Neural cell (in vitro differentiated cells): Measurements from ENCODE around the gene CYP2A6. TPM values are rescaled to one million over a fixed set of nuclear protein-coding genes. Genes with fewer than 3 reads are reported as not detected.
"Not testable (repeated sequence)": the region's sequence is repeated elsewhere in the genome, so short reads cannot be mapped to it uniquely, and the experiment has no call there.

ENCODE experiments used
- H2AFZ ChIP-seq: fragments of 200-600, 300-800 bp; sonication (generic), shearing (Covaris generic); 2 replicates; pipeline ENCODE4 v1.6.0; 2014; ENCODE audit warnings: low read depth, mild to moderate bottlenecking, antibody characterized with exemption, low read length, moderate library complexity
- H3F3A ChIP-seq: fragments of 200-600 bp; shearing (Covaris generic); 2 replicates; pipeline ENCODE4 v1.6.1; 2016; ENCODE audit warnings: mild to moderate bottlenecking, moderate library complexity, mixed read lengths, antibody characterized with exemption, low read length; ENCODE audit not compliant: insufficient read depth, poor library complexity, severe bottlenecking
- H3K27ac ChIP-seq: fragments of 200-600, 300-800 bp; sonication (generic), shearing (Covaris generic); 2 replicates; pipeline ENCODE4 v1.5.1; 2014; ENCODE audit warnings: mild to moderate bottlenecking, low read length, moderate library complexity
- H3K27me3 ChIP-seq: fragments of 300-800, 200-600 bp; sonication (generic), shearing (Covaris generic); 2 replicates; pipeline ENCODE4 v1.6.0; 2014; ENCODE audit warnings: mild to moderate bottlenecking, low read depth, low read length, moderate library complexity; ENCODE audit not compliant: insufficient read depth
- H3K36me3 ChIP-seq: fragments of 300-800, 200-600 bp; sonication (generic), shearing (Covaris generic); 2 replicates; pipeline ENCODE4 v1.5.1; 2014; ENCODE audit warnings: mild to moderate bottlenecking, antibody characterized with exemption, low read length, moderate library complexity; ENCODE audit not compliant: insufficient read depth
- H3K4me2 ChIP-seq: fragments of 300-800, 200-600 bp; sonication (generic), shearing (Covaris generic); 2 replicates; pipeline ENCODE4 v1.6.0; 2014; ENCODE audit warnings: mild to moderate bottlenecking, low read length
- H3K4me3 ChIP-seq: fragments of 300-800, 200-600 bp; sonication (generic), shearing (Covaris generic); 2 replicates; pipeline ENCODE4 v1.5.1; 2014; ENCODE audit warnings: mild to moderate bottlenecking, low read length, moderate library complexity
- H3K79me2 ChIP-seq: fragments of 200-600 bp; shearing (Covaris generic); replicated peaks from 2 replicates; pipeline ENCODE4 v1.6.0; 2014; ENCODE audit warnings: mild to moderate bottlenecking, low read length, moderate library complexity; ENCODE audit not compliant: insufficient read depth
- H3K9ac ChIP-seq: fragments of 300-800, 200-600 bp; sonication (generic), shearing (Covaris generic); 2 replicates; pipeline ENCODE4 v1.6.1; 2016; ENCODE audit warnings: mild to moderate bottlenecking, low read length, mixed read lengths
- H3K9me2 ChIP-seq: fragments of 200-600 bp; shearing (Covaris generic); 2 replicates; pipeline ENCODE4 v1.6.1; 2016; ENCODE audit warnings: mild to moderate bottlenecking, low read length, mixed read lengths; ENCODE audit not compliant: insufficient read depth
- H3K9me3 ChIP-seq: fragments of 200-600, 300-800 bp; sonication (generic), shearing (Covaris generic); 2 replicates; pipeline ENCODE4 v1.6.1; 2016; ENCODE audit warnings: mild to moderate bottlenecking, mixed run types, low read length, moderate library complexity, mixed read lengths
- H4K20me1 ChIP-seq: fragments of 200-600 bp; shearing (Covaris generic); 2 replicates; pipeline ENCODE4 v1.6.1; 2016; ENCODE audit warnings: mild to moderate bottlenecking, mixed run types; ENCODE audit not compliant: insufficient read depth
- CTCF ChIP-seq: fragments of 450-650 bp; IDR thresholded peaks from 2 replicates; pipeline ENCODE4 v1.5.1; 2014; ENCODE audit warnings: antibody characterized with exemption, mild to moderate bottlenecking, moderate library complexity; ENCODE audit not compliant: poor library complexity, severe bottlenecking
- EP300 ChIP-seq: fragments of 450-650 bp; conservative IDR thresholded peaks from 2 replicates; pipeline ENCODE4 v1.6.1; 2014; ENCODE audit warnings: antibody characterized with exemption, mild to moderate bottlenecking, moderate library complexity; ENCODE audit not compliant: poor library complexity, severe bottlenecking
- EZH2 ChIP-seq: fragments of 200-600, 300-800 bp; shearing (Covaris generic), sonication (generic); IDR thresholded peaks from 2 replicates; pipeline ENCODE4 v1.6.1; 2014; ENCODE audit warnings: antibody characterized with exemption, low read length, borderline replicate concordance, mild to moderate bottlenecking; ENCODE audit not compliant: insufficient read depth, poor library complexity, severe bottlenecking
- MXI1 ChIP-seq: fragments of 450-650 bp; conservative IDR thresholded peaks from 2 replicates; pipeline ENCODE4 v1.6.1; 2014; ENCODE audit warnings: antibody characterized with exemption, mild to moderate bottlenecking; ENCODE audit not compliant: poor library complexity, severe bottlenecking
- POLR2AphosphoS5 ChIP-seq: IDR thresholded peaks from 2 replicates; pipeline ENCODE4 v1.6.1; 2012
- RAD21 ChIP-seq: fragments of 450-650 bp; conservative IDR thresholded peaks from 2 replicates; pipeline ENCODE4 v1.6.1; 2014; ENCODE audit warnings: antibody characterized with exemption, mild to moderate bottlenecking, moderate library complexity
- REST ChIP-seq: IDR thresholded peaks from 2 replicates; pipeline ENCODE4 v1.6.1; 2012; ENCODE audit warnings: borderline replicate concordance
- SMC3 ChIP-seq: fragments of 450-650 bp; conservative IDR thresholded peaks from 2 replicates; pipeline ENCODE4 v1.6.1; 2014; ENCODE audit warnings: antibody characterized with exemption, mild to moderate bottlenecking, moderate library complexity; ENCODE audit not compliant: poor library complexity
- TAF1 ChIP-seq: IDR thresholded peaks from 2 replicates; pipeline ENCODE4 v1.6.1; 2012; ENCODE audit warnings: low read depth
- polyA plus RNA-seq: library from polyadenylated mRNA; depleted of rRNA; stranded (reverse); fragments of >200 nt; gene quantifications from 2 replicates; pipeline ENCODE4 v1.2.3, GENCODE V29; 2014

Gene CYP2A6
- polyA plus RNA-seq, 1 donor from 2014 or later = not detected

GRCh38 chr19:40813182-40813581 lies 37.1 kb downstream of the CYP2A6 start:
- Histone ChIP-seq H3K4me2 (no peak overlapping the region), H3K27ac (no peak overlapping the region)

GRCh38 chr19:40812571-40812970 lies 37.7 kb downstream of the CYP2A6 start:
- not testable (repeated sequence) for H3K27ac ChIP-seq, H3K4me3 ChIP-seq, H3F3A ChIP-seq, H3K9me3 ChIP-seq, H2AFZ ChIP-seq, H3K9ac ChIP-seq, H3K9me2 ChIP-seq, H3K4me2 ChIP-seq, H4K20me1 ChIP-seq, H3K36me3 ChIP-seq, H3K79me2 ChIP-seq, H3K27me3 ChIP-seq

More at GRCh38 chr19:40813182-40813581, 37.1 kb downstream of the CYP2A6 start:
- no peak overlapping the region for H3K9ac ChIP-seq
- TF ChIP-seq REST (no peak), POLR2AphosphoS5 (no peak), SMC3 (no peak), RAD21 (no peak)
- H3K9me3 ChIP-seq = no peaks in the 10 kb centered on the region
- no peaks in the 10 kb centered on the region for H3K36me3 ChIP-seq
- no peak overlapping the region for H2AFZ ChIP-seq
- H3K9me2 ChIP-seq = no peaks in the 10 kb centered on the region
- H3F3A ChIP-seq = no peaks in the 10 kb centered on the region
- H3K4me3 ChIP-seq = no peak overlapping the region
- H4K20me1 ChIP-seq = no peaks in the 10 kb centered on the region
- no peaks in the 10 kb centered on the region for H3K27me3 ChIP-seq
- H3K79me2 ChIP-seq = no peaks in the 10 kb centered on the region

- Histone ChIP-seq H3K9me3 (no peaks in the 10 kb centered on the region), H3K79me2 (peaks cover 9% of the 10 kb centered on the region), H3K9ac (peak overlapping the region; percentile 46), H3F3A (no peaks in the 10 kb centered on the region), H3K36me3 (no peaks in the 10 kb centered on the region), H2AFZ (no peak overlapping the region), H3K4me3 (peak overlapping the region; percentile 60), H3K4me2 (no peak overlapping the region), H4K20me1 (no peaks in the 10 kb centered on the region), H3K9me2 (no peaks in the 10 kb centered on the region), H3K27me3 (no peaks in the 10 kb centered on the region), H3K27ac (no peak overlapping the region)
- TF ChIP-seq POLR2AphosphoS5 (no peak), CTCF (no peak), REST (no peak), MXI1 (no peak), EP300 (no peak), EZH2 (no peak), SMC3 (no peak), RAD21 (no peak), TAF1 (no peak)
Measured at GRCh38 chr19:40811478-40812341, 38.5 kb downstream of the CYP2A6 start.
